Measurements from ENCODE around the gene DHX32.
"Not testable (repeated sequence)": the region's sequence is repeated elsewhere in the genome, so short reads cannot be mapped to it uniquely, and the experiment has no call there.

DHX32 gene

DNA sequence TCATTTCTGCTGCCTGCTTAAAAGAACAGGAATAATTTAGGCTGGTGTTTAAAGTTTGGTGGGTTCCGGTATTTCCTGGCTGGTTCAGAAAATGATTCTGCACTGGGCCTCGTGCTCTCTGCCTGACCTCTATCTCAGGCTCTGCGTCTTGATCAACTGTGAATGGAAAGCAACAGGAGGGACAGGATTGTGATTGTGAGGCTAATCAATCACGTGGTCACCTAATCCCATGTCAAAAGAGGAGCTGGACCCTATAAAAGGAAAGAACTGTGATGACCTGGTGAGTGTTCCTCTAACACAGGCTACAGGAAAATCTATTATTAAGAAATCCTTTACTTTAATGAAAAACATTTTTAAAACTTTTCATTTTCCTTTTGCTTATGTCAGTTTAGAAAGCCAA is at the start of gene DHX32:
TSS of gene DHX32 (minus strand) at position 101 of the 400 bp plus-strand sequence. CDS start 468 bp downstream, outside the sequence.
- DNase-seq (ENCODE audit: low read depth, low spot score) = no peak
- H3K4me3 ChIP-seq (ENCODE audit: low read depth, low read length) = no peak within 1 kb of the TSS
- in situ Hi-C loops (cut with HindIII; ENCODE audit: low sequenced_read_pairs) = no loop called here
- TF ChIP-seq CTCF (IDR thresholded peaks at IDR 0.05; ENCODE audit: low read depth, low read length) = no peak

DNA sequence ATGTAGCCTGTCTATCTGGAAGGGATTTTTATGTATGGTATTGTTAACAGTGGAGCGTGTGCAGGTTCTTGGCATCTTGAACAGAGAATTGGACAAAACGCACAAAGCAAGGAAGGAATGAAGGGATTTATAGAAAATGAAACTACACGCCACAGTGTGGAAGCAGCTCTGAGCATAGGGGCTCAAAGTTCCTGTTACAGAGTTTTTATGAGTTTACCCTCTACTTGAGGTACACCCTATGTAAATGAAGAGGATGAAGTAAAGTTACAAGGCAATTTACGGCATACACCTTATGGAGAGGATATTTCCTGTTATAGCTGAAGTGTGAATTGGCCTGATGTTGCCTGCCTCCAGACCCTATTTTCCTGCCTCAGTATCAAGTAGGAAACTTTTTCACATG is 48.5 kb upstream of the DHX32 start:
- in situ Hi-C loops (cut with HindIII; ENCODE audit: low sequenced_read_pairs) = no loop called here
- DNase-seq (ENCODE audit: low read depth, low spot score) = no peak
- no peak for TF ChIP-seq CTCF (IDR thresholded peaks at IDR 0.05; ENCODE audit: low read depth, low read length)
- no peak overlapping the region for H3K4me3 ChIP-seq (ENCODE audit: low read depth, low read length)

DNA sequence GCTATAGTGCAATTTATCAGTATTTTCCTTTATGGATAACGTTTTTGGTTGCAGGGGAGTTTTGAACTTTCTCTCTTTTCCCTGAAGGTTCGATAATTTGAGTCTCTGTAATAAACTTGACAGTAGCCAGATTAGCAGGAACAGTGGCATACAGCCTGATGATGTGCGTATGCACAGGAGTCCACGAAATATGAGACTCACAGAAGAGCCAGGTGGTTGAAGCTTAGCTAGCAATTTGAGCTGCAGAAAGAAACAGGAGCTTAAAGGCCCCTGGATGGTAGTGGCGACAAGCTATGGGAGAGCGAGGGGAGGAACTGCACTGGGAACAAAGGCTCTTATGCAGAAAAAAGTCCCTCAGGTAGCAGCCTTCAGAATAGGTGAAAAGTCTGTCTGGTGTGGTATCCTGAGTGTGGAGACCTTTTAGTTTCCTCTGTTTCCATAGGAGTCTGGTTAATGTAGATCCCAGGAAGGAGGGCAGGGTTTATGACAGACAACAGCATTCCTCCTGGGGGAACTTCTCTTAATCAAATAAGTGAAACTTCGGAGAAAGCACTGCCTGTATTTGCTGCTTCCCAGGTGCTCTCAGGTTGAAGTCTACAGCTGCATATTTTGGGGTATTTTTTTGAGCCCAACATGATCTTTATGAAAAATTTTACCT is 48.0 kb upstream of the DHX32 start:
- in situ Hi-C loops (cut with HindIII; ENCODE audit: low sequenced_read_pairs) = no loop called here
- no peak for TF ChIP-seq CTCF (IDR thresholded peaks at IDR 0.05; ENCODE audit: low read depth, low read length)
- H3K4me3 ChIP-seq (ENCODE audit: low read depth, low read length) = no peak overlapping the region
- DNase-seq (ENCODE audit: low read depth, low spot score) = no peak

DNA sequence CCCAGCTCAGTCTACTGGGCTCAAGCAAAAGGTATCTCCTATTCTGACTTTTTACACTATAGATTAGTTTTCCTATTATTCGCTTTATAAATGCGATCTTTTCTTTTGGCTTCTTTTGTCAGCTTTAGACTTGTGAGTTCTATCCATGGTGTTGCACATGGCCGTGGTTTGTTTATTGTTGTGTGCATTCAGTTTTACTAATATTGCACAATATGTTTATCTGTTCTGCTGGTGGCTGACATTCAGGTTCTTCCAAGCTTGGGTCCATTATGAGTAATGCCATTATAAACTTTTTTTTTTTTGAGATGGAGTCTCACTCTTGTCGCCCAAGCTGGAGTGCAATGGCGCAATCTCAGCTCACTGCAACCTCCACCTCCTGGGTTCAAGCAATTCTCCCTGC is 46.2 kb upstream of the DHX32 start:
- in situ Hi-C loops (cut with HindIII; ENCODE audit: low sequenced_read_pairs); H3K4me3 ChIP-seq (ENCODE audit: low read depth, low read length); DNase-seq (ENCODE audit: low read depth, low spot score): not testable (repeated sequence)

DNA sequence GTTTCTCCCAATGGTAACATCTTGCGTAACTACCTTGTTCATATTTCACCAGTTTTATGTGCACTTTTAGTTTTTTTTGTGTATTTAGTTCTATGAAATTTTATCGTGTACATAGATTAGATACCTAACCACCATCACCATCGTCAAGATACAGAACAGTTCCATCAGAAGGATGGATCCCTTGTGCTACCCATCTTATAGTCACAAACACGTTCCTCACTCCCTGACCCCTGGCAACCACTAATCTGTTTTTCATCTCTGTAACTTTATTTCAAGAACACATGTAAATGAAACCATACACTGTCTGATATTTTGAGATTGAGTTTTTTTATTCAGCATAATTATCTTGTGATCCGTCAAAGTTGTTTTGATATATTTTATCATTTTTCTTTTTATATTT is 45.2 kb upstream of the DHX32 start:
- H3K4me3 ChIP-seq (ENCODE audit: low read depth, low read length) = no peak overlapping the region
- no peak for DNase-seq (ENCODE audit: low read depth, low spot score)
- TF ChIP-seq CTCF (IDR thresholded peaks at IDR 0.05; ENCODE audit: low read depth, low read length) = no peak
- in situ Hi-C loops (cut with HindIII; ENCODE audit: low sequenced_read_pairs) = no loop called here

DNA sequence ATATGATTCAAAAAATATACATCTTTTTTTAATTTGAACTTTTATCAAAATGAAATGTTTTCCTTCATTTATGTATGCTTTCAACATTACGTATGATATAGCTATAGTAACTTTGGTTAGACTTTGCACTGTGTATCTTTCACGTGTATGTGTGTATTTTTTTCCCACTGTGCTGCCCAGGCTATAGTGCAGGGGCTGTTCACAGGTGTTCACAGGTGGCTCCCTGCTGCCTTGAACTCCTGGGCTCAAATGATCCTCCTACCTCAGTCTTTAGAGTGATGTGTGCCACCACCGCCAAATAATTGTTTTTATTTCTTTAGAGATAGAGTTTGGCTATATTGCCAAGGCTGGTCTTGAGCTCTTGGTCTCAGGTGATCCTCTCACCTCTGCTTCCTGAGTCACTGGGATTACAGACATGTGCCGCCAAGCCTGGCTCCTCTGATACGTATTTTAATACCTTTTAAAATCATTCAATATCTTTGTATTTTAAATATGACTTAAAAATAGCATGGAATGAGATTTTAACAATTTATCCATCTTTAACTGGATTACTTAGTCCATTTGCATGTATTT is 44.3 kb upstream of the DHX32 start:
- no peak overlapping the region for H3K4me3 ChIP-seq (ENCODE audit: low read depth, low read length)
- in situ Hi-C loops (cut with HindIII; ENCODE audit: low sequenced_read_pairs) = no loop called here
- no peak for TF ChIP-seq CTCF (IDR thresholded peaks at IDR 0.05; ENCODE audit: low read depth, low read length)
- no peak for DNase-seq (ENCODE audit: low read depth, low spot score)

- DNase-seq (ENCODE audit: low read depth, low spot score); H3K4me3 ChIP-seq (ENCODE audit: low read depth, low read length); in situ Hi-C loops (cut with HindIII; ENCODE audit: low sequenced_read_pairs): not testable (repeated sequence)
These were observed 40.7 kb upstream of the DHX32 start for GRCh38 chr10:125921643-125922306.

- DNase-seq (ENCODE audit: low read depth, low spot score); in situ Hi-C loops (cut with HindIII; ENCODE audit: low sequenced_read_pairs); H3K4me3 ChIP-seq (ENCODE audit: low read depth, low read length): not testable (repeated sequence)
These were observed 36.7 kb upstream of the DHX32 start for GRCh38 chr10:125917704-125918361.
